Stimulated activated CD4-positive, alpha-beta T cell treated with anti-CD3 and anti-CD28 coated beads, Interleukin-4, amount 100 ng/mL, for 4 hours (primary cell): ENCODE results near the gene VPS51.
"Not testable (repeated sequence)": the region's sequence is repeated elsewhere in the genome, so short reads cannot be mapped to it uniquely, and the experiment has no call there.

Experiments used
- DNase-seq, 2 experiments: peaks; one replicate each; pipeline ENCODE4 v3.0.0-alpha.2; 2020

Gene VPS51

GRCh38 chr11:65136515-65137096, 40.6 kb downstream of the VPS51 start:
- no peak for DNase-seq

DNA sequence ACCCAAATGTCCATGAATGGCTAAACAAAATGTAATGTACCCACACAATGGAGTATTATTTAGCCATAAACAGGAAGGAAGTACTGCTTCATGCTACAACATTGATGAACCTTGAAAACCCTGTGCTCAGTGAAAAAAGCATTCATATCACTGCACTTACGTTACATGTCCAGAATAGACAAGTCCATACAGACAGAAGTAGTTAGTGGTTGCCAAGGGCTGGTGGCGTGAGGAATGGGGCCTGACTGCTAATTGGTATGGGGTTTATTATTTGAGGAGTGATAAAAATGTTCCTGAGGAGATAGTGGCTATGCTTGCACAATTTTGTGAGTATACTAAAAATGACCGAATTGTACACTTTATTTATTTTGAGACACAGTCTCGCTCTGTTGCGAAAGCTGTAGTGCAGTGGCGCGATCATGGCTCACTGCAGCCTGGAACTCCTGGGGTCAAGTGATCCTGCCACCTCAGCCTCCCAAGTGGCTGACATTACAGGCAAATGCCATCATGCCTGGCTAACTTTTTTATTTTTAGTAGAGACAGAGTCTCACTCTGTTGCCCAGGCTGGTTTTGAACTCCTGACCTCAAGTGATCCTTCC, 46.0 kb downstream of the VPS51 start:
- no peak for DNase-seq

DNA sequence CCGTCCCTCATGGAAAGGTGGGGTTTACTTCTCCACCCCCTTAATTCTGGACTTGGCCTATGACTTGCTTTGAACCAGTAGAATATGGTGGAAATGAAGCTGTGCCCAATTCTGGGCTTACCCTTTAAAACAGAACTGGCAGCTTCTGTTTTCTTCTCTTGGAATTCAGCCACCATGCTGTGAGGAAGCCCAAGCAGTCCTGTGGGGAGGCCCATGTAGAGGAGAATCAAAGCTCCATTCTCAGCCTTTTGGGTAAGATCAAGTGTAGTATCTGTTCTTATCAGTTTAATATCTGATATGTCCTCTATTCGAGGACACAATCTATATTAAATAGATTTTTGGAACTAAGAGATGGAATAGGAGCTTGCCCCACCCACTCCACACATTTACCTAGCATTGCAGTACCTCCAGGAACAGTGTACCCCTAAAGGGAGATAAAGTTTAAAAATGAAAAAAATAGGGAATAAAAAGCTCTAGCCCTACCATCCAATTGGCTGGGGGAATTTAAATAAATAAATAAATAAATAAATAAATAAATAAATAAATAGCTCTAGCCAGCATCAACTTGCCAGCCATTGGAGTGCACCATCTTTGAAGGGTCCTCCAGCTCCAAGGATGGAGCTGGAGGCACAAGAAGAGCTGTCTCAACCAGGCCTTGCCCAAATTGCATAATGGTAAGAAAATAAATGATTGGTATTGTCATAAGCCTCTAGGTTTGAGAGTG, 51.5 kb downstream of the VPS51 start:
- no peak for DNase-seq

GRCh38 chr11:65148657-65149056, 52.6 kb downstream of the VPS51 start:
- DNase-seq: no peak

DNA sequence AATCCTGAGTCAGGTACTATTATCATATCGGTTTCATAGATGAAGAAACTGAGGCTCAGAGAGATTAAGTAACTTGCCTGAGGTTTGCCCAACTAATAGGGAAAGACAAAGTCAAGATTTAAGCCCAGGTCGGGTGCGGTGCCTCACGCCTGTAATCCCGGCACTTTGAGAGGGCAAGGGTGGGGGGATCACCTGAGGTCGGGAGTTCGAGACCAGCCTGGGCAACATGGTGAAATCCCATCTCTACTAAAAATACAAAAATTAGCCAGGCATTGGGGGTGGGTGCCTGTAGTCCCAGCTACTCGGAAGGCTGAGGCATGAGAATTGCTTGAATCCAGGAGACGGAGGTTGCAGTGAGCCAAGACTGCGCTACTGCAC, 54.1 kb downstream of the VPS51 start:
- not testable (repeated sequence) for DNase-seq

DNA sequence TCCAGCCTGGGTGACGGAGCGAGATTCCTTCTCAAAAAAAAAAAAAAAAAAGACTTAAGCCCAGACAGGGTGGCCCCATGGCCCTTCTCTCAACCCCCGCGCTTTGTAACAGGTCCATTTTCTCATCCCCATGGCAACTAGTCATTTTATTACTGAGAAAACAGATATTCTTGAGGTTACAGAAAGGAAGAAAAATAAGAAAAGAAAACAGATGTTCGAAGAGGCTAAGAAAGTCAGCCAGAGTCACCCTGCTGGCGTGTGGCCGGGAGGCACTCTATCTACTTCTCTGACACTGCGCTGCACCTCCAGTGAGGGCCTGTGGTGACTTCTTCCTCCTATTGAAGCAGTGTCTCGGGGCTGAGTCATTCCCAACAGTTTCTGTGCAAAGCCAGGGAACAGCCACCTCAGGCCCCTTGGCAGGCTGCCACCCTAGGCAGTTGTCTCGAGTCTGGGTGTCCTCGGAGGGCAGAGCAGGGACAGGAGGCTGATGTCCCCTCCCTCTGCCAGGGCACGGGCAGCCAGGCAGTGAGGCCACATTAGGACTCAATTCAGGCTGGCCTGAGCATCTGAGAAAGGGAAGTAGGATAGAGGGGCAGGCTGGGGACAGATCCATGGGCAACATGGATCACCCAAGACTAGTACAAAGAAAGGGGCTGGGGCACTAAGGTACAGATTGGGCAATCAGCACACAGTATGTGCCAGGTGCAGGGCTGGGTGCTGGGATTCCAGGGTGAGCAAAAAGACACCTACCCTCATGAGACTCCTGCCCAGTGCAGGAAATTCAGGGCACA, 54.7 kb downstream of the VPS51 start:
- no peak for DNase-seq

DNA sequence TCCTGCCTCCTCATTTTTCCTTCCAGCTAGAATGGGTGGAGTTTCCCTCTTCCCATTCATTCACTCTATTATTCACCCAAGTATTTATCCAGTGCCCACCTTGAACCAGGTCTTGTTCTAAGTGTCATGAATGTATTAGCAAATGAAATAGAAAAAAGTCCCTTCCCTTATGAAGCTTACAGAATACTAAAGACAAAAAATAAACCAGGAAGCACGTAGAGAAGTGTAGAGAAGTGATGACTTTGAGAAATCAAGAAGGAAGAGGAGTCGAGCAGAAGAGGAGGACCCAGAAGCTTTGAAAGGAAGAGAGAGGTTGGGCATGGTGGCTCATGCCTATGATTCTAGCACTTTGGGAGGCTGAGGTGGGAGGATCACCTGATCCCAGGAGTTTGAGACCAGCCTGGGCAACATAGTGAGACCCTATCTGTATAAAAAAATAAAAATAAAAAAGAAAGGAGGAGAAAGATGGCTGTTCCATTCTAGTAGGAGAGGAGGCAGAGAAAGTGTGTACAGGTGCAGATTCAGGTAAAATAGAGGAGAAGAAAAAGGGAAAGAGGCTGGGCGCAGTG, 55.4 kb downstream of the VPS51 start:
- DNase-seq: no peak

DNA sequence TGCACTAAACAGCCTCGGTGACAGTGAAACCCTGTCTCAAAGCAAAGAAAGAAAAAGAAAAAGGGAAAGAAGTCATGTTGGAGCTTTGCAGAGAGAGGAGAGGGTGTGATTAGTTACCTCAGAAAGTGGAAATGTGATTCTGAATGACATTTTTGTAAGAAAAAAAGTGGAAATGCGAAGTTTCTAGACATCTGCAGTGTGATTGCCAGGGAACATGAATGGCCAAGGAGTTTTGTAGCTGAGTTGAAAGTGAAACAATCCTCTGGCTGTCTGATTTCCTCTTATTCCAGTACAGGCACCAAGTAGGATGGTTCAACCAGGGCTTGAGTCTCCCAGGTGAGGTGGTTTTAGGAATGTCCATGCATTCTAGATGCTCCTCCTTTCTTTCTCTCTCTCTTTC, 56.1 kb downstream of the VPS51 start:
- DNase-seq: no peak

DNA sequence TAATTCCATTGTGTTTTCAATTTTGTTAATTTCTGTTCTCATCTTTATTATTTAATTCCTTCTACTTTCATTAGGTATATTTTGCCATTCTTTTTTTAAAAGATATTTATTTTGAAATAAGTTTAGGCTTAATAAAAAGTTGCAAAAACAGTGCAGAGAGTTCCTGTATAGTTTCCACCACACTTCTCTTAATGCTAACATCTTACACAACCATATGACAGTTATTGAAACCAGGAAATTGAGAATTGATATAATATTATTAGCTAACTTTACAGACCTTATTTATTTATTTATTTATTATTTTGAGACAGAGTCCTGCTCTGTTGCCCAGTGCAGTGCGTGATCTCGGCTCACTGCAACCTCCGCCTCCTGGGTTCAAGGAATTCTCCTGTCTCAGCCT, 60.2 kb downstream of the VPS51 start:
- DNase-seq: no peak

GRCh38 chr11:65156926-65157325, 60.9 kb downstream of the VPS51 start:
- no peak for DNase-seq

- no peak for DNase-seq
Observed at GRCh38 chr11:65157336-65157735, 61.3 kb downstream of the VPS51 start.

GRCh38 chr11:65159012-65159411, 63.0 kb downstream of the VPS51 start:
- no peak for DNase-seq

DNA sequence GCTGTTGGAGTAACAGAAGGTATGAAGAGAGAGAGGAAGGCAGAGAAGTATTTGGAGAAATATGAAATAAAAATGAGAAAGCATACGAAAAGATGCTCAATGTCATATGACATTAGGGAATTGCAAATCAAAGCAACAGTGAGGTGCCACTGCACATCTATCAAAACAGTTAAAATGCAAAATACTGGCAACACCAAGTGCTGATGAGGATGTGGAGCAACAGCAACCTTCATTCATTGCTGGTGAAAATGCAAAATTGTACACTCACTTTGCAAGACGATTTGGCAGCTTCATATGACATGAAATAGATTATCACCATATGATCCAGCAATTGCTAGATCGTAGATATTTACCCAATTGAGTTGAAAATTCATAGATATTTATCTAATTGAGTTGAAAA, 64.6 kb downstream of the VPS51 start:
- no peak for DNase-seq
